Smooth muscle cell (in vitro differentiated cells): ENCODE data around the gene SYMPK. TPM values are rescaled to one million over a fixed set of nuclear protein-coding genes. Genes with fewer than 3 reads are reported as not detected.

Experiments used
- DNase-seq: peaks from one replicate; lab custom pipeline; 2025; ENCODE audit not compliant: unreplicated experiment; lab: John Stamatoyannopoulos, UW
- H2AFZ ChIP-seq: fragments of 200-600 bp; sonication (generic); 2 replicates; pipeline ENCODE4 v1.6.0; 2016; ENCODE audit warnings: antibody characterized with exemption, low read depth, mild to moderate bottlenecking
- H3F3A ChIP-seq: fragments of 200-600 bp; sonication (generic); 2 replicates; pipeline ENCODE4 v1.6.0; 2017; ENCODE audit warnings: antibody characterized with exemption, low read depth
- H3K27ac ChIP-seq: fragments of 200-600 bp; sonication (generic); 2 replicates; pipeline ENCODE4 v1.5.1; 2016; ENCODE audit warnings: low read depth, mild to moderate bottlenecking
- H3K27me3 ChIP-seq: fragments of 200-600 bp; sonication (generic); 2 replicates; pipeline ENCODE4 v1.6.1; 2016; ENCODE audit warnings: low read depth, mild to moderate bottlenecking
- H3K36me3 ChIP-seq: fragments of 200-600 bp; sonication (generic); 2 replicates; pipeline ENCODE4 v1.5.1; 2016; ENCODE audit warnings: low read depth
- H3K4me1 ChIP-seq: fragments of 200-600 bp; sonication (generic); 2 replicates; pipeline ENCODE4 v1.5.1; 2016; ENCODE audit warnings: low read depth
- H3K4me2 ChIP-seq: fragments of 200-600 bp; sonication (generic); 2 replicates; pipeline ENCODE4 v1.6.0; 2016; ENCODE audit warnings: mild to moderate bottlenecking
- H3K4me3 ChIP-seq: fragments of 200-600 bp; sonication (generic); 2 replicates; pipeline ENCODE4 v1.5.1; 2016; ENCODE audit warnings: mild to moderate bottlenecking
- H3K79me2 ChIP-seq: fragments of 200-600 bp; sonication (generic); 2 replicates; pipeline ENCODE4 v1.6.0; 2016; ENCODE audit warnings: low read depth, mild to moderate bottlenecking
- H3K9ac ChIP-seq: fragments of 200-600 bp; sonication (generic); 2 replicates; pipeline ENCODE4 v1.6.0; 2016; ENCODE audit warnings: low read depth
- H3K9me3 ChIP-seq: fragments of 200-600 bp; sonication (generic); replicated peaks from 2 replicates; pipeline ENCODE4 v1.5.1; 2016; ENCODE audit warnings: low read depth
- H4K20me1 ChIP-seq: fragments of 200-600 bp; sonication (generic); 2 replicates; pipeline ENCODE4 v1.6.0; 2016; ENCODE audit warnings: low read depth
- WGBS: methylation state at CpG from one replicate; pipeline ENCODE4 v1.1.7; 2016; ENCODE audit warnings: low lambda C conversion rate; 5-methylcytosine and 5-hydroxymethylcytosine counted together
- polyA plus RNA-seq: library from polyadenylated mRNA; unstranded; fragments of >200 nt; fragmentation: Nextera tagmentation; extraction: Ambion mirVana; gene quantifications from 2 replicates; pipeline ENCODE4 v1.2.1, GENCODE V29; 2016
- total RNA-seq: library from RNA; depleted of rRNA; stranded (reverse); fragments of >200 nt; gene quantifications from 2 replicates; pipeline ENCODE4 v1.2.3, GENCODE V29; 2014
- TF ChIP-seq, protein P1 (sequence below): fragments of 200-600 bp; sonication (generic); IDR thresholded peaks from 2 replicates; pipeline ENCODE4 v1.5.1; 2017; ENCODE audit warnings: borderline replicate concordance, mild to moderate bottlenecking, antibody characterized with exemption; ENCODE audit not compliant: insufficient read depth, poor library complexity, severe bottlenecking

Gene SYMPK
- total and polyA plus RNA-seq, 2 experiments from 2014 or later: 28.6 to 30.9 TPM

DNA sequence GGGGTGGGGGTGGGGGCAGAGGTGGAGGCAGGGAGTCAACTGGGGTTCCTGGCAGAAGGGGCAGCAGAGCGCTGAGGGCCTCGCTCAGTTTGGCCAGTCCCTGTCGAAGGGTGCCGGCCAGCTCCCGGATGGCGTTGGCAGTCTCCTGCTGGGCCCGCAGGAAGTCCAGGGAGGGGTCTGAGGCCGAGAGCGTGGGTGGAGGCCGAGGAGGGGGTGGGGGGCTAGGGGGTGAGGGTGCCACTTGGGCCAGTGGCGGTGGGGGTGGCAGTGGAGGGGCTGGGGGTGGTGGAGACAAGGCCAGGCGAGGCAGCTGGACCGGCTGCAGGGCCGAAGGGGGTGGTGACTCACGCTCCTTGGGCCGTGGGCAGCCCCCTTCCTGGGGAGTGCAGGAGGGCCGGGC, 27.9 kb upstream of the SYMPK start:
- peaks cover 5% of the 10 kb centered on the region for H3K4me1 ChIP-seq
- no peak for DNase-seq
- no peaks in the 10 kb centered on the region for H3K9me3 ChIP-seq
- no peak overlapping the region for H3K4me2 ChIP-seq
- no peak overlapping the region for H3K27ac ChIP-seq
- TF ChIP-seq, protein P1, sequence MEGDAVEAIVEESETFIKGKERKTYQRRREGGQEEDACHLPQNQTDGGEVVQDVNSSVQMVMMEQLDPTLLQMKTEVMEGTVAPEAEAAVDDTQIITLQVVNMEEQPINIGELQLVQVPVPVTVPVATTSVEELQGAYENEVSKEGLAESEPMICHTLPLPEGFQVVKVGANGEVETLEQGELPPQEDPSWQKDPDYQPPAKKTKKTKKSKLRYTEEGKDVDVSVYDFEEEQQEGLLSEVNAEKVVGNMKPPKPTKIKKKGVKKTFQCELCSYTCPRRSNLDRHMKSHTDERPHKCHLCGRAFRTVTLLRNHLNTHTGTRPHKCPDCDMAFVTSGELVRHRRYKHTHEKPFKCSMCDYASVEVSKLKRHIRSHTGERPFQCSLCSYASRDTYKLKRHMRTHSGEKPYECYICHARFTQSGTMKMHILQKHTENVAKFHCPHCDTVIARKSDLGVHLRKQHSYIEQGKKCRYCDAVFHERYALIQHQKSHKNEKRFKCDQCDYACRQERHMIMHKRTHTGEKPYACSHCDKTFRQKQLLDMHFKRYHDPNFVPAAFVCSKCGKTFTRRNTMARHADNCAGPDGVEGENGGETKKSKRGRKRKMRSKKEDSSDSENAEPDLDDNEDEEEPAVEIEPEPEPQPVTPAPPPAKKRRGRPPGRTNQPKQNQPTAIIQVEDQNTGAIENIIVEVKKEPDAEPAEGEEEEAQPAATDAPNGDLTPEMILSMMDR: no peak
- no peaks in the 10 kb centered on the region for H3K79me2 ChIP-seq
- H3K4me3 ChIP-seq: no peak overlapping the region
- no peak overlapping the region for H3K9ac ChIP-seq
- no peak overlapping the region for H2AFZ ChIP-seq
- H3K36me3 ChIP-seq: no peaks in the 10 kb centered on the region
- peaks cover 8% of the 10 kb centered on the region for H3F3A ChIP-seq
- no peaks in the 10 kb centered on the region for H4K20me1 ChIP-seq
- no peaks in the 10 kb centered on the region for H3K27me3 ChIP-seq
- 98% methylated on average over 10 of the region's 17 CpGs for WGBS

DNA sequence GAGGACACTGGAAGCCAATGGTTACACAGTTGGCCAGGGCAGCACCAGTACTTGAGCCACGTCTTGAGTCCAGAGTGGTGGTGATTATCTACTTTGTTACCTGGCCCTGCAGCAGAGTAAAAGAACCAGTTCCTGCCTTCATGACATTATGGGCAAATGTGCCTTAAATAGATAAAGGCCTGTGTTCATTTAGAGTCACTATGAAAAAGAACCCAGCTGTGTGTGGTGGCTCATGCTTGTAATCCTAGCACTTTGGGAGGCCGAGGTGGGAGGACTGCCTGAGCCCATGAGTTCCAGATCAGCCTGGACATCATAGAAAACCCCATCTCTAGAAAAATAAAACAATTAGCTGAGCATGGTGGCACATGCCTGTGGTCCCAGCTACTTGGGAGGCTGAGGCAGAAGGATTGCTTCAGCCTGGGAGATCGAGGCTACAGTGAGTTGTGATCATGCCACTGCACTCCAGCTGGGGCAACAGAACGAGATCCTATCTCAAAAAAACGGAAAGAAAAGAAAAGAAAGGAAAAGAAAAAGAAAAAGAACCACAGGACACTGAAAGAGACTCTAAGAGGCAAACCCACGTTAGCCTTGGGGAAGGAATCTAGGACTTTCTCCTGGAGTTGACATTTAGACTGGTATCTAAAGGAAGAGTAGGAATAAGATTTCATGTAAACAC, 26.4 kb upstream of the SYMPK start:
- Histone ChIP-seq H3K36me3 (no peaks in the 10 kb centered on the region), H2AFZ (no peak overlapping the region), H3K4me3 (no peak overlapping the region), H4K20me1 (peaks cover 11% of the 10 kb centered on the region), H3K9ac (no peak overlapping the region), H3K27ac (no peak overlapping the region), H3K4me2 (no peak overlapping the region), H3K79me2 (peaks cover 10% of the 10 kb centered on the region), H3K4me1 (peaks cover 10% of the 10 kb centered on the region), H3K27me3 (no peaks in the 10 kb centered on the region), H3K9me3 (no peaks in the 10 kb centered on the region), H3F3A (peaks cover 8% of the 10 kb centered on the region)
- DNase-seq: no peak
- TF ChIP-seq, protein P1: no peak
- WGBS: 83% methylated on average over 6 of the region's 6 CpGs

DNA sequence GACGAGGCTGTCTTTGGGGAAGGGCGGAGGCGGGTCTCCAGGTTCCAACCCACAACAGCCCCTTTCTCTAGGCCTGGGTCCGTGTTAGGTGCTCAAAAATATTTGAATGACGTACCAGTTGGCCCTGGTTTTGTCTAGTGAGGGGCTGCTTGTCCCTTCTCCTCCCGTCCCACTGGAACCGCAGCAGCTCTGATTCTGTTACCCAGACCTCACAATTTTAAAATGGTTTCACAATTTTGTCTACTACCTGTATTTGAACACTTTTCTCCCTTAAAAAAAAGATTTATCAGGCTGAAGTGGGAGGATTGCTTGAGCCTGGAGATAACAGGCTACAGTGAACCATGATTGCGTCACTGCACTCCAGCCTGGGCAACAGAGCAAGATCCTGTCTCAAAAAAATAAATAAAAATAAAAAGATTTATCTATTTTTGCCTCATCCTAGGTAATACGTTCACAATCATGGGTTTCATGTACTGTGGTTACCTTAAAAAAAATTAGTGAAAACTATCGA, 24.3 kb upstream of the SYMPK start:
- DNase-seq: no peak
- H3K4me2 ChIP-seq: peak overlapping the region; percentile 89
- no peaks in the 10 kb centered on the region for H3K9me3 ChIP-seq
- H3K27ac ChIP-seq: peak overlapping the region; percentile 97
- peak overlapping the region; percentile 97 for H3K9ac ChIP-seq
- peaks cover 23% of the 10 kb centered on the region for H4K20me1 ChIP-seq
- no peaks in the 10 kb centered on the region for H3K27me3 ChIP-seq
- no peaks in the 10 kb centered on the region for H3K36me3 ChIP-seq
- peaks cover 18% of the 10 kb centered on the region for H3K79me2 ChIP-seq
- TF ChIP-seq, protein P1: no peak
- WGBS: 50% methylated on average over 10 of the region's 10 CpGs
- H2AFZ ChIP-seq: peak overlapping the region; percentile 95
- H3F3A ChIP-seq: peaks cover 8% of the 10 kb centered on the region
- H3K4me3 ChIP-seq: peak overlapping the region; percentile 67
- peaks cover 19% of the 10 kb centered on the region for H3K4me1 ChIP-seq
